NCI-H460 (cell line): ENCODE measurements around the gene B3GALT6. TPM values are rescaled to one million over a fixed set of nuclear protein-coding genes. Genes with fewer than 3 reads are reported as not detected.
"Not testable (repeated sequence)": the region's sequence is repeated elsewhere in the genome, so short reads cannot be mapped to it uniquely, and the experiment has no call there.

ENCODE experiments used
- DNase-seq: peaks from one replicate; pipeline ENCODE4 v3.0.0-alpha.2; 2016; ENCODE audit warnings: low read depth; ENCODE audit errors: extremely low read depth
- total RNA-seq: library from RNA; depleted of rRNA; stranded (reverse); fragments of >200 nt; shearing (Covaris generic); gene quantifications from 2 replicates; pipeline ENCODE4 v1.2.3, GENCODE V29; 2014

B3GALT6 gene
- total RNA-seq, 1 experiment from 2014 or later = 15.6 TPM

GRCh38 chr1:1242461-1243265, 10.6 kb downstream of the B3GALT6 start:
- DNase-seq = no peak

GRCh38 chr1:1243266-1243660, 11.2 kb downstream of the B3GALT6 start:
- no peak for DNase-seq

GRCh38 chr1:1243807-1244191, 11.8 kb downstream of the B3GALT6 start:
- no peak for DNase-seq

GRCh38 chr1:1244192-1244811, 12.3 kb downstream of the B3GALT6 start:
- DNase-seq = no peak

- no peak for DNase-seq
Observed at GRCh38 chr1:1245178-1245816, 13.3 kb downstream of the B3GALT6 start.

GRCh38 chr1:1245817-1246576, 14.0 kb downstream of the B3GALT6 start:
- no peak for DNase-seq

DNA sequence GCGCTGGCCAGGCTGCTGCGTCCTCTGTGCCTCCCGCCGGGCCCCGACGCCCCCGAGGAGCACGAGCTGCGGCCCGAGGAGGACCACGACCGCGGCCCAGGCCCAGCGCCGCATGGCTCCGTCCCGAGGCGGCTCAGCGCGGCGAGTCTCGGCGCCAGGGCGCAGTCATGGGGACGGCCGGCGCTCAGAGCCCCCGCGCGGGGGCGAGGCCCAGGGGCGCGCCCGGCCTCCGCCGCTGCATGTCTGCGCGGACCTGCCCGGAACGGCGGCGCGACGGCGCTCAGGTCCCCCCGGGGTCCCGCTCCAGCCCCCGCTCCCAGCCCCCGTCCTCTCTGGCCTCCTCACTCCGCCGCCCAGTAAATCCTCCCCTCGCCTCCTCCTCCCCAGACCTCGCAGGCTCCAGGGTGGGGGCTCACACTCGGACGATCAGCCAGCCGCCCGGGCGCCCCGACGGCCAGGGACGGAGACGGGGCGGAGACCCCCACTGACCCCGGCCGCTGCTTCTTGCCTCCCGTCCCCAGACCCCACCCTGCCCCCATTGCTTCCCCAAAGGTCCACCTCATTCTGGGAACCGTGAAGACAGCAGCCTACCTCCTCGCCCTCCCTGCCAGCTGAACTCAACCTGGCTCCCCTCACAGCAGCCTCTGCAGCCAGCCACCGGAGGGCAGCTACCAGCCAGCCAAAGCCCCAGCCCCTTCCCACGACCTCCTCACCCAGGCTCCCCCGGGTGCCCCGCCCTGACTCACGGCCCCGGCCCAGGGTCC, 14.7 kb downstream of the B3GALT6 start, which contains the start of gene C1QTNF12:
TSS of gene C1QTNF12 (minus strand) at position 146 of the 764 bp plus-strand sequence. CDS start at position 114, 32 bp downstream.
- DNase-seq = no peak

GRCh38 chr1:1247341-1247913, 15.4 kb downstream of the B3GALT6 start:
- no peak for DNase-seq

- not testable (repeated sequence) for DNase-seq
Observed at GRCh38 chr1:1248009-1248913, 16.2 kb downstream of the B3GALT6 start.

DNA sequence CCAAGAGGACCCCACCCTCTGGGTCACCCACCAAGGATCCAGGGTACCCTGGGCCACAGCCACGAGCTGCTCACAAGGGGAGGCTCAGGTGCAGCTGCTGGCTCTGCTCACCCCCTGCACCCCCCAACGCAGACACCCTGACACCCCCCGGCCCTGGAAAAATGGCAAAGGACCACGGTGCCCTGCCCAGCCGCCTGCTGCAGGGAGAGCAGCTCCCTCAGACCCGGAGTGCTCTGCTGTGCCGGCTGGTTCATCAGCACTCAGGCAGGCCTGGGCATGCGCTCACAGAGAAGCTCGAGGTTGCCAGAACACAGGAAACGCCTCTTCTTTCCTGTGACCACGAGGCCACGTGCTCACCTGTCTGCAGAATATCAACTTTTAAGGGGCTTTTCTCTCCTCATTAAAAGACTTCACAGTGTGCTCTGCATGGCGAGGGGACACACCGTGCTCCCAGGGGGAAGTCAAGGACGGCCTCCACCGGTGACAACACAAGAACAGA, 18.8 kb downstream of the B3GALT6 start:
- DNase-seq = no peak

DNA sequence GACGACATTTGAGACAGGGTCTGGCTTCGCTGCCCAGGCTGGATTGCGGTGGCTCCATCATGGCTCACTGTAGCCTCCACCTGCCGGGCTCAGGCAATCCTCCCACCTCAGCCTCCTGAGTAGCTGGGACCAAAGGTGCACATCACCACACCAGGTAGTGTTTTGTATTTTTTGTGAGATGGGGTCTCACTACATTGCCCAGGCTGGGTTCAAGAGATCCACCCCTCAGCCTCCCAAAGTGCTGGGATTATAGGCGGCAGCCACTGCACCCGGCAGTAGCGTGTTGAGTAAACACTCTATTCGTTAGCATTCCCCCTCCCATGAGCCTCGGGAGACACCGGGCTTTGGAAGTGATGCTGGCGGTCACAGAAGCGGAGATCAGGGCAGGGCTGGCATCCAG, 21.3 kb downstream of the B3GALT6 start:
- DNase-seq = no peak

DNA sequence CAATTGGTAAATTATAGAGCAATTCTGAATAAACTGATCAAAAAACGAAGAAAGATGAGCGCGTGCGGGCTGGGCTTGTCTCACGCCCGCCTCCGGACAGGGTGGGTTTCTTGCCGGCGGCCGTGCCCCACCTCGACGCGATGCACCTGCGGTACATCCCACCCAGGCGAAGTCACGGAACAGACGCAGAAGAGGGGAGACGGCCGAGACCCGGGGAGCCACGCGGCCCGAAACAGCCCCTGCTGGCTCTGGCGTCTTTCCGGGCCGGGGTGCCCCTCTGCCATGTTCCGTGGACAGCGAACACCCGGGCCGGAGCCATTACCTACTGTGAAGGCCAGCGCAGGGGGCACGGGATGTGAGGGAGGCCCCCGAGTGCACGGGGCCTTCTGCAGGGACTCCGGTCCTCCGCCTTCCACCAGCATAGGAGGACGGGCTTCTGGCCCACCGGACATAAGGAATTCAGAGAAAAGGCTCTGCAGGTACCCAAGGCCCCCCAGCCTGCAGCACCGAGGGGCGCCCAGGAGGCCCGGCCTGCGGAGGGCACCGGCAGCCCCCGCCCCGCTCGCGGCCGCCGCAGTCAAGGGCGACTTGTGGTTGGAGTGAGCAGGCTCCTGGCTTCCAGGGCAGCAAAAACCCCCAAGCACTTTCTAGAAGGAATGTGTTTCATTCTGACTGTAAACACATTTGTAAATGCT, 22.1 kb downstream of the B3GALT6 start:
- DNase-seq = no peak

DNA sequence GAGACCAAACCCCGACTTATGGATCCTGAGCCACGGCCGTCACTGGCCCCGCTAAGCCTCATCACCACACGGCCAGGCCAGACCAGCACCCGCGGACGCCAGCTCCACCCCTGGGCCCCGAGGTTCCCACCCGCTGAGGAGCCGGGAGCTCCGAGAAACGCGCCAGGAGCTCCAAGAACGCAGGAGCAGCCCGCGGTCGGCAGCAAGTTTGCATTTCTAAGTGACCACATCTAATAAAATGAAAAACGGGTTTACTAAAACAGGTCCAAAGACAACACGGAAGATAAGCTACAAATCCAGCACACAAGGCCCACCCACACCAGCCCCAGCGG, 22.6 kb downstream of the B3GALT6 start:
- DNase-seq = no peak

DNA sequence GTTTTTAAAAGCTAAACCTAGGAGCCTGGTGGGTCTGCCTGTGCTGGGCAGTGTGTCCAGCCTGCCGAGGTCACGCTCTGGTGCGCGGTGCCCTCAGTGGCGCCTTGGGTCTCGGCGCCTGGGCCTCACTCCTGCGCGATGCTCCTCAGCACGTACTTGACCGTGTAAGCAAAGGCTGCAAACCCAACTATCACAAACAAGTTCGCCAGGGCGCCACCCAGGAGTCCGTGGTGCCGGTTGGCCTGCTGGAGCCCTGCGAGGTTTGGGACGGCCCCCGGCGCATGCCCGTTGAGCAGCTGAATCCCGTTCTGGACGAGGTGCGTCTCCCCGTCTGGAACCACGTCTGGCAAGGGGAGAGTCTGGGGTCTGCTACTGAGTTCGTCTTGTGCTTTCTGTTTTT, 23.0 kb downstream of the B3GALT6 start:
- no peak for DNase-seq

GRCh38 chr1:1255611-1256010, 23.6 kb downstream of the B3GALT6 start:
- no peak for DNase-seq

- no peak for DNase-seq
Observed at GRCh38 chr1:1256956-1257871, 25.2 kb downstream of the B3GALT6 start.

- no peak for DNase-seq
Observed at GRCh38 chr1:1259119-1259488, 27.1 kb downstream of the B3GALT6 start.
